GM18498 (cell line): ENCODE measurements around the gene TRPM3.

Experiments
- ATAC-seq: cut with Tn5 transposase; IDR thresholded peaks from one replicate; pipeline ENCODE4 v1.9.1; 2021; ENCODE audit warnings: mild to moderate bottlenecking, moderate library complexity; ENCODE audit not compliant: unreplicated experiment

TRPM3 gene

DNA sequence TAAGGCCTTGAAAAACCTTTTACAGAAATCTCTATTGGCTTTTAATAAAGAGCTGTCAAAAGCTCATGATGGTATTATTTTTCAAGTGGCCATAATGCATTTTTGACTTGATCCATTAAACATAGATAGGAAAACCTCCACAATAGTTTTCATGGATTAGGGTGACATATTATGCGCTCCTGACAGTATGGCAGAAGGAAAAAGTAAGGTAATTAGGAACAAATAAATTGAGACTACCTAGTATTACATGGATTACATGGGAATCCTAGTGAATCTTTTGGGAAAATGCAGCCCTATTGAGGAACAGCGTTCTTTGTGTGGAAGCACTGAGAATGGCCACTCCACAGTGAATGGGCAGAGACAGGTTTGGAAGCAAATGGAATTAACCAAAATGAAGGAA, 171.2 kb downstream of the TRPM3 start:
- ATAC-seq = no peak

DNA sequence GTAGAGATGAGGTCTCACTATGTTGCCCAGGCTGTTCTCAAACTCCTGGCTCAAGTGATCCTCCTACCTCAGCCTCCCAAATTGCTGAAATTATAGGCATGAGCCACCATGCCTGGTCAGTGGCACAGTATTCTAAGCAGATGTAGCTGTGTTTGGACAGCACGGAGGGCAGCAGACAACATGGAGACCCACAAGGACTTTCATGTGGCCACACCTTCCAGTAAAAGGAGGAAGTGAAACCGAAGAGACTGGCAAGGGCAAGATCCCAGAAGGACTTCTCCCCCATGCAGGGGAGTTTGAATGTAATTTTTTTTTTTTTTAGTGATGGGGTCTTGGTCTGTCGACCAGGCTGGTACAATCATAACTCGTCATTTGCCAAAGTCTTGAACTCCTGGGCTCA, 172.2 kb downstream of the TRPM3 start:
- ATAC-seq = no peak

DNA sequence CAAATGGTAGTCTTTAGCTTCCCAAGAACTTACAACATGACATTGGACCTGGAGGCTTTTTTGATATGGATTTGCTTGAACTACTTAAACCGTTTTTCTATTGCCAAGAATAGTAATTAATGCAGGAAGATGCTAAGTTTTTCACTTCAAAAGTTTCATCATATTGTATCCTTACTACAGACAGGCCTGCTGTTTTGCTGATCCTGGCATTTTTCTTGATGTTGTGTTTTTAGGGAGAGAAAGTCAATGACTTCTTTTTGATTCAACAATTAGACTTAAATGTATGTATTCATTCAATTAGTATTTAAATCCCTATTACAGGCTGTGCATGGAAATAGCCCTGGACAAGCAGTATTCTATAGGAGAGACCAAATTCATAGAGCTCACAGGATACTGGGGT, 172.7 kb downstream of the TRPM3 start:
- ATAC-seq = no peak

DNA sequence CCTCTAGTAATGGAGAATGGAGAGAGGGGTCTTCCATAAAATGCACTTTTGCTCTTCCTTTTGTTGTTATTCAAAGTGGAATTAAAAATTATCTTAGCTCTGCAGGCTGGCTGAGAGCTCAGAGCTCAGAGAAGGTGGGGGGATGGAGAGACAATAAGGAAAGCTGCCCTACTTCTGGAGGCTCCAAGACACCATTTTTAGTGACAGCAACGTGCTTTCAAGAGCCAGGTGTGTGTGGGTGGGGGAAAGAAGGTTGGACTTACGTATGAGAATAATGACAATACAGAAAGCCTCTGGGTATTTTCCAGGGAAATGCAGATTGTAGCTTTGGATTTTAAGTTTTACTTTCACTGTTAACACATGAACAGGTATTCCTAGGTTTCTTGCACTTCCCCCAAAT, 173.9 kb downstream of the TRPM3 start:
- no peak for ATAC-seq

DNA sequence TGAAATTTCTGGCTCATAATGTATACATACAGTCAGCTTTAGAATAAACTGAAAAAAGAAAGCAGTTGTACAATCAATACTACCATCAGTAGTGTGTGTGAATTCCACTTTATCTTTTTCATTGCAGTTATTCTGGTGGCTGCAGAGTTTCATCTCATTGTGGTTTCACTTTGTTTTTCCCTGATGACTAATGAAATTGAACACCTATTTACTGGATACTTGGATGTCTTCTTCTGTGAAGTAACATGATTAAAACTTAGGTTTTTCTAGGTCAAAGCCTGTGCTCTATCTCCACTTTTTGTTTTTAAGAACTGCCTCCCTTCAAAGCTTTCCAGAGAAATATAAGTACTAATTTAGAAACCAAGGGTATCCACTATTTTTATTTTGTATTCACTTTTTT, 174.3 kb downstream of the TRPM3 start:
- ATAC-seq = no peak

DNA sequence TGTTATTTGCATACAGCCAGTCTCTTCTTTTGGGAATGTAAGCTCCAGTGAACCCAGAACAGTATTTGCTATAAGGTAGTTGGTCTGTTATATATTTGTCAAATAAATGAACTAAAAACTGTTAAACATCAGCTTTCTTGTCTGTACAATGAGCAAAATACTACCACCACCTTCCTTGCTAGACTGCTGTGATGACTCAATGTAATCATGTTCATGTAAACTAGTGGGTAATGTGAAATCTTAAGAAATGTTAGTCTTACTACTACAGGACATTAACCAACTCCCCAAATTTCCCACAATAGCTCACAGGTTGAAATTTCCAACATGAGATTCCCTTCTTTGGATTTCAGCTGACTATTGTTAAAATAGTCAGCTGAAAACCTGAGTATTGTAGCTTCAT, 176.1 kb downstream of the TRPM3 start:
- no peak for ATAC-seq

DNA sequence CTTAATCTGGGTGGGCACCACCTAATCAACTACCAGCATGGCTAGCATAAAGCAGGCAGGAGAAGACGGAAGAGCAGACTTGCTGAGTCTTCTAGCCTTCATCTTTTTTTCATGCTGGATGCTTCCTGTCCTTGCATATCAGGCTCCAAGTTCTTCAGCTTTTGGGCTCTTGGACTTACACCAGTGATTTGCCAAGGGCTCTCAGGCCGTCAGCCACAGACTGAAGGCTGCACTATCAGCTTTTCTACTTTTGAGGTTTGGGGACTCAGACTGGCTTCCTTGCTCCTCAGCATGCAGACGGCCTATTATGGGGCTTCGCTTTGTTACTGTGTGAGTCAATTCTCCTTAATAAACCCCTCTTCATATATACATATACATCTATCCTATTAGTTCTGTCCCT, 180.2 kb downstream of the TRPM3 start:
- ATAC-seq = no peak

DNA sequence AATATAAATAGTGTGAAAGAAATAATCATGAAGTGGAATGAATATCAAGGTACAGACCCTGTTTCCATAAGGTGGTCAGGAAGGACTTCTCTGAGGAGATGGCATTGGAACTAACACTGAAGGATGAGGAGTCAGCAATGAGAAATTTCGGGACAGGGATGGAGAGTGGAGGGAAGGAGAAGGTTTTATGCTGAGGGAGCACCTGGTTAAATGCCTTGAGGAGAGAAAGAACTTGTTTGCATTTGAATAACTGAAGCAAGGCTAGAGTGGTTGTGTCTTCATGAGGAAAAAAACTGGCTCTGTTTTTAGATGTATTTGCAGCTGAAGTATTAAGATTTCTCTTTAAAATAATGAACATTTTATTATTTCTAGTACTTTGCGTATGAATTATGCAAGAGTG, 180.8 kb downstream of the TRPM3 start:
- ATAC-seq = no peak

DNA sequence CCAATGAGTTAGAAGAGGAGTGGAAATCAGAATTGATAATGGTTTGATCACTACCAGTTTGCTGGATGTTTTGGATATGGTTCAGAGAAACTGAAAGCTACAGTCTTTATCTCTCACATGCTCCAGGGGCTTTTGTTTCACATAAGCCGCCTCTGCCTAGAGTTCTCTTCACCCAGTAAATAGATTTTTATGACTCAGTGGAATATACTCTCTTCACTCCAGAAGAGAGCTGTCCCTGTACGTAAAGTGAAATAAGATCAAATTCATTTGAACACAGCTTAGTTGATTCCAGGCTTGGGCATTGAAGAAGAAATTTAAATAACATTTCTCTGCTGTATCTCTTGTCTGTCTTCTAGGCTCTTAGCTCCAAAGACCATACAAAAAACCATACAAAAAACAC, 184.9 kb downstream of the TRPM3 start:
- no peak for ATAC-seq

DNA sequence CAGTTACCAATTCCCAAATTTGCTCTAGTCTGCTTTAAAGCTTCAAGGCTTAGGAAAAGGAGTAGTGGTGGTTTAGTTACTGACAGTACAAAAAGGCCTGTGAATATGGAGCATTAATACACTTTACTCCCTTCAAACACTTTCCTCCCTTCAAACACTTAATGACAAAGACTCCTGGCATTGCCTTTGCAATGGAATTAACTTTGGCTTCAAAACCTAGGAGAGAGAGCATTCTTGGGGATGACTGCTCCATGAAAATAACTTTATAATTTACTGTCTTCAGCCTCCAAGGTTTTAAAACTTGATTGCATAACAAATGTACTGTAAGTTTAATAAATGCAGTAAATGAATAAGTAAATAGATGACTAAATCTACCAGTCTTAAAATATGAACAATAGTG, 185.6 kb downstream of the TRPM3 start:
- no peak for ATAC-seq

DNA sequence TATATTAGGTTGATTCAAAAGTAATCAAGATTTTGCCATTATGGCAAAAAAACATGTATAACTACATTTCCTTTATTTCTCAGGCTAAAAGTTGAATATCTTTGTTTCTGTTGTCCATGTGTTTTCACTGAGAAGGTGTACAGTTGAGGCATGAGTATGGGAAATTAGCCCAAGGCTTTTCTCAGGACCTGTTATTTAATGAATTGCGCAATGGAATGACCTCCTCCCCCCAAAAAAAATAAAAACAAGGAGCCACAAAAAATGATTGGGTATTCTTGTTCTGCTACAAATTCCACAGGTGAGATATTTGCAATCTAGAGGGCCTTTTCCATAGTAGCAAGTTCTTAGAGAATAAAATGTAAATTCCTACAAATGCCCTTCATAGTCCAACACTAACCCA, 186.8 kb downstream of the TRPM3 start:
- no peak for ATAC-seq

DNA sequence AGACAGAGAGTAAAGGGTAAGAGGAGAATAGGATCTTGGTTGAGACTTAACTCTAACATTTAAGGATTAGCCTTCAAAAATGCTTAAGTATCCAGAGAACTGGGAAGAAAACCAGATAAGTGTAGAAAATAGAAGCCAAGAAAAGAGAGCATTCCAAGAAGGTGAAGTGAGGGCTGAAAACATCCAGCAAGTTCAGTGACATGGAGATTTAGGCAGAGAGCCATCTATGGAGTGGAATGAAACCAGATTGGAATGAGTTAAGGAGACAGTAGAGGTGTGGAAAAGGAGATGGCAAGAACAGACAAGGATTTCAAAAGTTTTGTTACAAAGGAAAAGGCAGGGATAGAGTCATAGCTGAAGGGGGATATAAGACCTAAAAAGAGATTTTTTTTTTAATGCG, 188.1 kb downstream of the TRPM3 start:
- no peak for ATAC-seq

DNA sequence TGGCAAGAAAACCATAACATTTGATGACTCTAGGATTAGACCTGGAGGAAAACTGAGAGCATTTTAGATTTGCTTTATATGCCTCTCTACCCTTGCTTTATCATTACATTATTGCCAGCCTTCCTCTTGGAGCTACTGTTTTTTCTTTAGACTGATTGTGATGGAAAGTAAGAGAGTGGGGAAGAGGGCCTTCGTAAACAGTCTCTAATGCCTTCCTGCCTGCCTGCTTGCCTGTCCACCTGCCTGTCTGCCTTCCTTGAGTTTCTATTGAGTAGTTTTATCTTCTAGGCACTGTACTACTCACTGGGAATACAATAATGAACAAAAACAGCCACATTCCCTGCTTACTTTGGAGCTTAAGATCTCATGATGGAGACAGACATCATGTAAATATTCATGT, 189.3 kb downstream of the TRPM3 start:
- no peak for ATAC-seq

DNA sequence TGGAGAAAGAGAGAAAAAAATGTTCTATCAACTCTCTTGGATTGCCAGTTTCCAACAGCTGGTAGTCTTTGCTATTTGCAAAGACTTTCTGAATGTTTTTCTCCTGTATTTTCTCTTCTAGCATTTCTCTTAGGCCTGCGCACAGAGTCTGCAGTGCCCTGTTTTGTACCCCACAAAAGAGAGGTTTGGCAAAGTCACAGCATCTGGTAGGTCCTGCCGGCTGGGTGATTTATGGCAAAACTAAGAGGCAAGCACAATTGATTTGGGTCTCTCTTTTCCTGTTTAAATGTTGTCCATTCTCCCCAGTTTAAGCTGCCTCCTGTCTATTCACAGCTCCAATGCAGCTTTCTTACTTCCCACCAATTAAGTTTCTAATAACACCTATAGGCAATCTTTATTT, 193.9 kb downstream of the TRPM3 start:
- no peak for ATAC-seq

DNA sequence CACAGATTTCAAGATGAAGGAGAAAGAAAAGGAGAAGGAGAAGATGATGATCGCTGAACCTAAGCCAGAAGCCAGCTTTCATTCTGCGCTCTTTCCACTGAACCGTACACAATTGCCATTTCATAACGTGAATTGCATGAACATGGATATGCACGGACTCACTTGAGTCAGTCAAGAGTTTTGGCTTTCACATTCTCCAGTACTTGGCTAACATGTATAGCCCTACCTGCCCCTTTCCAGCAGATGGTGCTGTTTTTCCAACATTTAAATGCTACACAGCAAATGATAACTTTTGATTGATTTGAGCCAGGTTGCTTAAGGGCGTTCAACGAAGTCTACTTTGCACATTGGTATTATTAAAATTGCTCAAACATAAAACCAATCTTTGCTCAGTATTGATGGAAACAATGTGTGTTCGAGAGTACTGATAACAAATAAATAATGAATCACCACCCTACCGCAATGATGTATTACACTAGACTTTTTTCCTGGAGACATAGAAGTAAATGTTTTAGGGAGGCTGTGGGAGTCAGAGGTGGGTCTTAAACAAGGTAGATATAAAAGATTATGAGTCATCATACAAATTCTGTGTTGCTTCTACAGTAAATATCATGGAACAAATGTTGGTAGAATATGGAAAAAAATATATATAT, 196.4 kb downstream of the TRPM3 start:
- peak; percentile 93 for ATAC-seq

DNA sequence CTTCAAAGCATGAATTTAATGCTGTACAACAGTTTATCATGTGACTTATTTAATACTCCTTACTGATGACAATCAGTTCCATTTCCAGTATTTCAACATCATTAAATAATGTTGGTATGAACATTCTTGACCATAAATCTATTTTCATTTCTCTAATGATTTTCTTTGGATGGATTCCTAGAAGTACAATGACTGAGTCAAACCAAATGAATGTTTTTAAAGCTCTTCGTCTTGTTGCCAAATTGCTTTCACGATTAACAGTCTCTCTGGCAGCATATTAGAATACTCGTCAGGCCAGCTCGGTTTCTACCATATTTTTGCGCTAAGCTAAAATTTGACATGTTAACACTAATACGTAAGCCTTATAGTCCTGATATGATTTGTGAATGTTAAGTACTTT, 197.0 kb downstream of the TRPM3 start:
- no peak for ATAC-seq

DNA sequence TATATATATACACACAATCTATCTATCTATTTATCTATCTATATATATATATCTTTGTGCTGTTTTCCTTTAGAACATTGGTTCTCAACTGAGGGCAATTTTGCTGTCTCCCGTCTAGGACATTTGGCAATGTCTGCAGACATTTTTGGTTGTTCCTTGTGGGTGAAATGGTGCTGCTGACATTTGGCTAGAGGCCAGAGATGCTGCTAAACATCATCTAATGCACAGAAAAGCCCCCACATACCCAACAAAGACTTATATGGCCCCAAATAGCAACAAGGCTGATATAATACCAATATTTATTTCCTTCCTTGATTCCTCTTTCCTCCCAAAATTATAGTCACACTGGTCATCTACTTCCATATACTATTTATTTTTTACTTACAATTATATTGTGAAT, 197.5 kb downstream of the TRPM3 start:
- ATAC-seq = no peak

DNA sequence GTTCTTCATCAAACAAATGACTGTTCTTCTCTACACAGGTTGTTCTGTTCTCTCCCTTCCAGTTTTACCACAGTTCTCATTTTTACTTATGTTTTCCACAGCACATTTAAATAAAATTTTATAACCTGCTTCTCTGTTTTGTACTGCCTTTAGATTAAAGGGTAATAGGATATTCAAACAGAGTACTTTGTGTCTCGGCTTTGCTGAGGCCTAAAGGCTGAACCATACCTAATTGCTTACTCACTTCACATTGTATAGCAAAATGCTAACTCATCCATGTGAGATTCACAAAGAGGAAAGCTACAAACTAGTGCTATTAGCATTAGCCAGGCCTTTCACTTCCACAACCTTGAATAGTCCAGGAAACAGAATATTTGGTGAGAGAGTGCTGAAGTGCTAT, 200.3 kb downstream of the TRPM3 start:
- ATAC-seq = no peak

DNA sequence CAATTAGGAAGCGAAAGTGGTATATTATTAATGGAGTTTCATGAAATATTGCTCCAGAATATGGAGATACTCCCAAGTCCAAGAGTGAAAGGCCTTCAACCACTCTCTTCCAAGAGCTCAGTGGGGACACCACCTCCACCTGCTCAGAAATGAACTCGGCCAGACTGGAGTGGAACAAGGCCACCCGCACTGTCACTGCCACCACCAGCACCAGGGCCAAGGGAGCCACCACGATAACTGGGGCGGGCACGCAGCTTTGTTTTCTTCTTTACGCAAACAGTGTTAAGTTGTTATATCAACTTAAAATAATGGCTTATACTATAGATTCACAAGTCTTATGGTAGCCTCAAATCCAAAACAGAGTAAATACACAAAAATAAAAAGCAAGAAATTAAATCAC, 204.1 kb downstream of the TRPM3 start:
- no peak for ATAC-seq

DNA sequence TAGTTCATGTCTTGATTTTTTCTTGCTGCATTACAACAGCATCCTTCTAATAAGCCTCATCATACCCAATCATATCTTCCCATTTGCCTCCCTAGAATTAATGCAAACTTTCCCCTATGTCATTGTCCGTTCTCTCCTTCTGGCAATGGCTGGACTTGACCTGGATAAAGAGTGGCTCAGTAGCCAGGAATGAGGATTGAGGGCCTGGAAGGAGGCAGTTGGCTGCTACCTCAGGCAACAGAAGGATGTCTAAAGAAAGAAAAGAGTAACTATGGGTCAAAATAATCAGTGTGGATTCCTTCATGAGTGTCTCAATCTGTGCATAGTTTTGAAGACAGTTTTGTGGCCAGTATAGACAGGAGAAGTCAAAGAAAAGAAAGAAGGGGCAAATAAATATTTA, 209.6 kb downstream of the TRPM3 start:
- no peak for ATAC-seq

DNA sequence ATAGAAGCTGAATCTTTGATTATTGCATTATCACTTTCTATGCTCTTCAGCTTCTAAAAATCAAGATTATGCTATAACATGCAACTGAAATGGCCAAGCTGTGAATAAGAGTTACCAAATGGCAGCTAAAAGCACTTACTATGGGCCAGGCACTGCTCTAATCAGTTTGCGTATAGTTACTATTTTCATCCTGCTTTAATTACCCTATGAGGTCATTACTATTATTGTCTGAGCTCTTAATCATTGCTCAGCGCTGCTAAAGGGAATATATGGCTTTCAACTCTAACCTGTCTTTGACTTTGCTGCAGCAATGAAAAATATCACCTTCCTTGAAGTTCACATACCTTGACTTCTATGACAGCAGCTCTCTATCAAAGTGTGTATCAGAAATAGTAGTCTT, 210.8 kb downstream of the TRPM3 start:
- ATAC-seq = no peak

DNA sequence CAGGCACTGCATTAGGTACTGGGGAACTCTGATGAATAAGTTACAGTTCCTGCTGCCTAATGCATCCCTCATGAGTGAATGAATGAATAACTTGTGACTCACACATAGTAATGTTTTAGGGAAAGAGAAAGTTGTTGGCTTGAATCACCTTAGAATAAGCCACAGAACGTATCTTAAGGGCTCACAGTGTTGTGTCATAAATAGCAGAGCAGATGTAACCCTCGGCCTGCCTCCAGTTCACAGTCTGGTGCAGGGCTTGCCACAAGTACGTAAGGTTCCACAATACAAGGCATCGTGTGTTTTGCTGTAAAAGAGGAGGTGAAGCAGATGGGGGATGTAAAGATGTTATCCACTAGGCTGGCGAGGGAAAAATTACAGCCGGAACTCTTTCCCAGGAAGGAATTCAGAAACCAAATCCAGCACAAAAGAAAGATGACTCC, 218.7 kb downstream of the TRPM3 start:
- ATAC-seq = no peak

DNA sequence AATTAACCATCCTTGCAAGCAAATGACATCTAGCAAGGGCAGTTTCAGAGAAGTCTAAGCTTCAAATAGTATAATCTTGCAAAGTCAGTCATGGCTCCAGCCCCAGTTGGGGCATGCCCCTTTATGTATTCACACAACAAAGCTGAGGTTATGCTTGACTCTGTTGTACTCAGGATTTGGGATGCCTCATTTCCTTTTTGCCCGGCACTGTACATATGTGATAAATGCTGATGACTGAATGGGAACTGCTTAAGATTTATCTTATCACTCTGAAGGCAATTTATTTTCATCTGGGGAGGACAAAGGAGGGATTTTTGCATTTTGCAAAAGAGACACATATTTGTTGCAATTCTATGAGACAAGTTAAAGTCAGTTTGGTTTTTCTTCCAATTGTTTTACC, 219.2 kb downstream of the TRPM3 start:
- no peak for ATAC-seq

DNA sequence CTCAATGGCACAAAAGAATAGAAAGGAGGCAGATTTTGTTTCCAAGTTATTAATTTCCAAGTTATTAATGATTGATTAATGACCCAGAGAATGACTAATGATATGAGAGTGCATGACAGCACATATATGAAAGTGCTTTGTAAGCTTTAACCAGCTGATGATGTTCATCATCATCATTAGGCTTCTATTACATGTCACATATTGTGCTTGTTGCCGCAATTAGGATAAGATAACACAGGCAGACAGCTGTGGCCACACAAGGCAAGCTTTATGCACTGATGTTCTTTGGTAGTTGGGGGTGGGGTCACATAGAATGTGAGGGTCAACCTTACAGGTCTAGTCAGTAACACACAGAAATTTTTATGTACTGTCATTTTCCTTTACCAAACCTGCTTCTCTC, 219.7 kb downstream of the TRPM3 start:
- ATAC-seq = no peak
